Gastroesophageal sphincter (tissue), 3 donors: ENCODE measurements around the gene PTPRJ.

ENCODE experiments used
- CTCF ChIP-seq, 4 experiments: fragments of 200-600 bp in 2 of 4; fragments of 450-650 bp in 2 of 4; sonication (generic) in 1 of 4; IDR thresholded peaks; one replicate each; pipeline ENCODE4 v1.5.1; 2017 to 2019; ENCODE audit warnings: antibody characterized with exemption in 4 of 4, mild to moderate bottlenecking in 2 of 4, moderate library complexity in 2 of 4
- POLR2A ChIP-seq, 2 donors: fragments of 450-650 bp; IDR thresholded peaks; one replicate each; pipeline ENCODE4 v1.6.1; 2017; ENCODE audit warnings: antibody characterized with exemption in 2 of 2, mild to moderate bottlenecking in 2 of 2, moderate library complexity in 1 of 2

GRCh38 chr11:47980088-47980906 lies at the start of gene PTPRJ:
- no peak for TF ChIP-seq CTCF (IDR thresholded peaks at IDR 0.05)
- TF ChIP-seq POLR2A (IDR thresholded peaks at IDR 0.05), result no peak
